ENCODE data around the gene PREB.

PREB gene

GRCh38 chr2:27081984-27082772 is 52.3 kb downstream of the PREB start:
- H3K4me3 ChIP-seq (replicated peaks in 1 of 2; ENCODE audit: low read depth in 2 of 2, low read length in 2 of 2): no peak overlapping the region
- no peak for DNase-seq (ENCODE audit: low read depth in 2 of 2)
- TF ChIP-seq CTCF (IDR thresholded peaks at IDR 0.05; ENCODE audit: low read depth, low read length): no peak

Measured in cardiac fibroblast (primary cell).